CD4-positive, CD25-positive, alpha-beta regulatory T cell (primary cell): ENCODE measurements around the gene EPM2A. TPM values are rescaled to one million over a fixed set of nuclear protein-coding genes. Genes with fewer than 3 reads are reported as not detected.

ENCODE experiments used
- ATAC-seq, 2 donors: fragments of 150-1000 bp; cut with Tn5 transposase; one replicate each; pipeline ENCODE4 v1.10.0; 2021; ENCODE audit warnings: low read depth in 2 of 2, moderate number of reproducible peaks in 2 of 2, moderate library complexity in 1 of 2
- DNase-seq, 3 donors: peaks; one replicate each; pipeline versions ENCODE4 v3.0.0 to v3.0.0-alpha.2; 2012 to 2022; ENCODE audit warnings: mixed read lengths in 1 of 3
- H3K27ac ChIP-seq: one replicate; pipeline ENCODE4 v1.7.0; 2013; ENCODE audit warnings: mild to moderate bottlenecking, low read length; ENCODE audit not compliant: insufficient read depth, poor library complexity, severe bottlenecking
- H3K27me3 ChIP-seq: one replicate; pipeline ENCODE4 v1.7.0; 2013; ENCODE audit warnings: low read length; ENCODE audit not compliant: control insufficient read depth, insufficient read depth
- H3K36me3 ChIP-seq: one replicate; pipeline ENCODE4 v1.7.0; 2013; ENCODE audit warnings: mild to moderate bottlenecking, low read length, moderate library complexity; ENCODE audit not compliant: control insufficient read depth, insufficient read depth
- H3K4me1 ChIP-seq: 2 replicates; pipeline ENCODE4 v1.7.0; 2013; ENCODE audit warnings: mild to moderate bottlenecking, low read length; ENCODE audit not compliant: insufficient read depth, control insufficient read depth, poor library complexity, severe bottlenecking
- H3K4me3 ChIP-seq: one replicate; pipeline ENCODE4 v1.7.0; 2013; ENCODE audit warnings: low read depth, mild to moderate bottlenecking, low read length, moderate library complexity
- H3K9me3 ChIP-seq, 2 experiments: 1 replicate in 1 of 2; 2 replicates in 1 of 2; pipeline ENCODE4 v1.7.0; 2013; ENCODE audit warnings: low read length in 2 of 2, mild to moderate bottlenecking in 1 of 2, moderate library complexity in 1 of 2; ENCODE audit not compliant: control insufficient read depth in 2 of 2
- H3K27ac Mint-ChIP-seq, 3 donors: one replicate each; pipeline ENCODE4 v1.8.0; 2020 to 2022; ENCODE audit warnings: mild to moderate bottlenecking in 3 of 3, mixed read lengths in 3 of 3, moderate library complexity in 2 of 3
- H3K27me3 Mint-ChIP-seq: one replicate; pipeline ENCODE4 v1.8.0; 2022; ENCODE audit warnings: mild to moderate bottlenecking, mixed read lengths
- H3K36me3 Mint-ChIP-seq: one replicate; pipeline ENCODE4 v1.8.0; 2020; ENCODE audit warnings: mixed read lengths
- H3K4me1 Mint-ChIP-seq, 4 donors: one replicate each; pipeline ENCODE4 v1.8.0; 2020 to 2022; ENCODE audit warnings: mixed read lengths in 4 of 4, mild to moderate bottlenecking in 1 of 4
- H3K4me3 Mint-ChIP-seq, 4 donors: one replicate each; pipeline ENCODE4 v1.8.0; 2020 to 2022; ENCODE audit warnings: mild to moderate bottlenecking in 4 of 4, mixed read lengths in 4 of 4, moderate library complexity in 3 of 4
- H3K9me3 Mint-ChIP-seq, 7 donors: one replicate each; pipeline ENCODE4 v1.8.0; 2020 to 2022; ENCODE audit warnings: mixed read lengths in 7 of 7, mild to moderate bottlenecking in 3 of 7, moderate library complexity in 2 of 7
- polyA plus RNA-seq, 4 donors: library from polyadenylated mRNA; unstranded; fragments of 300-500 nt; fragmentation: Illumina TruSeq; gene quantifications; one replicate each; pipeline ENCODE4 v1.2.3, GENCODE V29; 2021
- total RNA-seq: library from RNA; stranded (reverse); gene quantifications from one replicate; pipeline ENCODE4 v1.2.3, GENCODE V29; 2022

Gene EPM2A
- total and polyA plus RNA-seq, 5 donors from 2014 or later, result 5.1 to 6.8 (median 5.6) TPM

DNA sequence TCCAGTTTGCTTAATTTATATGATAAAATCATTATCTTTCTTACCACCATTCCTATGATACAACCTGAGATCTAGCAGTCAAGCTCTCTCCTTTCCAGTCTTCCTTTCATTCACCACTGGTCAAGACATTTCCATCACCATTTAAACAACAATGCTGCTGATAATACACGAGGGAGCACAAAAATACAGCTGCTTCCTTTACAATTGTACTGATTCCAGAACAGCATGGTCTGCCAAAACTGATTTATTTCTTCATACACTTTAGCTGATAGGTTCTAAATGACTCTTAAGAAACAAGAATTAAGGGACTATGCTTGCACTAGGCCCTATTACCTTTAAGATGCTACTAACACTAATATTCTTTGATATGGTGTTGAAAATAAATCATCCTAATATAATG, 65.0 kb downstream of the EPM2A start:
- peaks cover 39% of the 10 kb centered on the region for H3K36me3 Mint-ChIP-seq
- H3K36me3 ChIP-seq, result no peaks in the 10 kb centered on the region
- no peak overlapping the region for H3K4me3 Mint-ChIP-seq
- no peaks in the 10 kb centered on the region for H3K4me1 Mint-ChIP-seq
- H3K4me1 ChIP-seq, result no peaks in the 10 kb centered on the region
- no peak overlapping the region for H3K4me3 ChIP-seq
- H3K27me3 ChIP-seq, result no peaks in the 10 kb centered on the region
- no peak overlapping the region for H3K27ac Mint-ChIP-seq
- H3K27ac ChIP-seq, result no peak overlapping the region
- DNase-seq (no peak), ATAC-seq (no peak)
- H3K9me3 Mint-ChIP-seq, result peaks cover 0 to 7% (median 1%) of the 10 kb centered on the region in 7 donors
- no peaks in the 10 kb centered on the region for H3K27me3 Mint-ChIP-seq
- no peaks in the 10 kb centered on the region for H3K9me3 ChIP-seq

DNA sequence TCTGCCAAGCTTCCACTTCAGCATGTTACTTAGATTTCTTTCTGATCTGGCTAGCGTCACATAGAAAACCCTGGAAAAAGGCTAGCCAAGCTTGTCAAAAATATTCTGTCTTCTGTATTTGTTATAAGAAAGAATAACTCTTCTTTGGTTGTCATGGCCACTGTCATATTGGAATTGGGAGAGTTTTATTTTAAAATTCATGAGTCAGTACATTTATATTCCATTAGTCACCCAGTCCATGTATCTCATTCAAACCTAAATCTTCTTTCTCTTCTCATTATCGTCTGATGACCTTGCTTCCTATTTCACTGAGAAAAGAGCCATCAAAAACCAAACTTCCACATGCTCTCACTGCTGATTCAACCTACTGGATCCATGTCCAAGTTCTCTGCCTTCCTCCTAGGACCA, 65.7 kb downstream of the EPM2A start:
- no peak for ATAC-seq
- Histone ChIP-seq H3K27ac (no peak overlapping the region), H3K4me3 (no peak overlapping the region), H3K4me1 (no peaks in the 10 kb centered on the region), H3K27me3 (no peaks in the 10 kb centered on the region), H3K9me3 (no peaks in the 10 kb centered on the region), H3K36me3 (no peaks in the 10 kb centered on the region)
- no peaks in the 10 kb centered on the region for H3K4me1 Mint-ChIP-seq
- peaks cover 0 to 4% (median 1%) of the 10 kb centered on the region in 7 donors for H3K9me3 Mint-ChIP-seq
- H3K27ac Mint-ChIP-seq, result no peak overlapping the region
- no peak for DNase-seq
- no peaks in the 10 kb centered on the region for H3K27me3 Mint-ChIP-seq
- H3K36me3 Mint-ChIP-seq, result peaks cover 34% of the 10 kb centered on the region
- no peak overlapping the region for H3K4me3 Mint-ChIP-seq

DNA sequence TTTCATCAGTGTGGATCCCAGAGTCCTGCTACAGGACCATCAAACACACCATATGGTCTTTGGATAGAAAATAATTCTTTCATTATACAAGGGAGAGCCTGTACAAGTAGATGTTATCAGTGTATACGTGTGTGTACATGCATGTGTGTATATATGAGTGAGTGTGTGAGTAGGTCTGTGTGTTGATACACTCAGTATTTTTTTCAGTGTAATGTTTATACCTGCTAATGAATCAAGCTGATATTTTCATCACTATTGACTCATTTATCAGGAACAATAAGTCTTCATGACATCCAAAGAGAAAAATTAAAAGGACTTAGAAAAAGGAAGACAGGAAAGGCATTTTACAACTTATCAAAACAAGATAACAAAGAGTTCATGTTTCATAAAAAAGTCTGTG, 66.5 kb downstream of the EPM2A start:
- Mint-ChIP-seq H3K36me3 (peaks cover 31% of the 10 kb centered on the region), H3K27me3 (no peaks in the 10 kb centered on the region), H3K9me3 (peaks cover 0 to 2% (median 1%) of the 10 kb centered on the region in 7 donors), H3K27ac (no peak overlapping the region), H3K4me1 (no peaks in the 10 kb centered on the region), H3K4me3 (no peak overlapping the region)
- Histone ChIP-seq H3K4me1 (no peaks in the 10 kb centered on the region), H3K36me3 (no peaks in the 10 kb centered on the region), H3K27ac (no peak overlapping the region), H3K27me3 (no peaks in the 10 kb centered on the region), H3K9me3 (no peaks in the 10 kb centered on the region), H3K4me3 (no peak overlapping the region)
- no peak for DNase-seq
- ATAC-seq, result no peak

DNA sequence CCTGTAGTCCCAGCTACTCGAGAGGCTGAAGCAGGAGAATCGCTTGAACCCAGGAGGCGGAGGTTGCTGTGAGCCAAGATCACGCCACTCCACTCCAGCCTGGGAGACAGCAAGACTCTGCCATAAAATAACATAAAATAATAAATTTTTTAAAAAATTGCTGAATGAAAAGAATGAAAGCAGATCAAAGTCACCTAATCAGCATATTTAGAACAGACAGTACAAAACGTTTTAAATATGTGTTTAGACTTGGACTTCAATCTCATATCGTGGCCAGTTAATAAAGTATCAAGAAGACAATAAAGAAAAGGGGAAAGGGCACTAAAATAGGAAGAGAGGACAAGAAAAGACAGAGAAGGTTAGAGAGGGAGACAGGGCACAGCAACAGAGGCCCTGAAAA, 74.6 kb downstream of the EPM2A start:
- Histone ChIP-seq H3K27me3 (no peaks in the 10 kb centered on the region), H3K4me1 (no peaks in the 10 kb centered on the region), H3K27ac (no peak overlapping the region), H3K36me3 (no peaks in the 10 kb centered on the region), H3K9me3 (no peaks in the 10 kb centered on the region), H3K4me3 (no peak overlapping the region)
- DNase-seq (no peak), ATAC-seq (no peak)
- Mint-ChIP-seq H3K27ac (no peak overlapping the region), H3K27me3 (peaks cover 4% of the 10 kb centered on the region), H3K4me3 (no peak overlapping the region), H3K4me1 (peaks cover 0 to 9% (median 1%) of the 10 kb centered on the region in 4 donors), H3K9me3 (peaks cover 0 to 4% (median 0%) of the 10 kb centered on the region in 7 donors), H3K36me3 (peaks cover 4% of the 10 kb centered on the region)

DNA sequence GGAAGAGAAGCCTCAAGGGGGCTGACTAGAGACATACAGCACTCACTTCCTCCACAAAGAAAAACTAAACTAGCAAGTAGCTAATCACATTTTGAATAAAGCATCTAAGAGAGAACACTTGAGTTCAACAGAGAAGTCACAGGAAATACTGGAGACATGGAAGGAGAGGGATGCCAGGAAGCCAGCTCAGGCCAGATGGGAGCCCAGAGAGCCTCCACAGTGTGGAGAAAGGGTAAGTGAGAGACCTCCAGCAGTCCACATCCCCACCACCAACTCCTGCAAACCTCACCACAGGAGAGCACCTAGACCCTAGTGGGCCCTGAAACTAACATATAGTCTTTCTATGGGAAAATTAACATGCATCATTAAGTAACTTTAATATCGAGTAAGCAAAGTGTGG, 79.2 kb downstream of the EPM2A start:
- Mint-ChIP-seq H3K27ac (peak overlapping the region in 1 of 3 donors; percentile 81), H3K4me1 (peaks cover 0 to 9% (median 0%) of the 10 kb centered on the region in 4 donors), H3K4me3 (no peak overlapping the region), H3K36me3 (no peaks in the 10 kb centered on the region), H3K9me3 (no peaks in the 10 kb centered on the region), H3K27me3 (peaks cover 4% of the 10 kb centered on the region)
- no peak for DNase-seq
- H3K4me3 ChIP-seq, result no peak overlapping the region
- no peak for ATAC-seq
- H3K27ac ChIP-seq, result no peak overlapping the region
- H3K9me3 ChIP-seq, result no peaks in the 10 kb centered on the region
- no peaks in the 10 kb centered on the region for H3K27me3 ChIP-seq
- no peaks in the 10 kb centered on the region for H3K36me3 ChIP-seq
- no peaks in the 10 kb centered on the region for H3K4me1 ChIP-seq

DNA sequence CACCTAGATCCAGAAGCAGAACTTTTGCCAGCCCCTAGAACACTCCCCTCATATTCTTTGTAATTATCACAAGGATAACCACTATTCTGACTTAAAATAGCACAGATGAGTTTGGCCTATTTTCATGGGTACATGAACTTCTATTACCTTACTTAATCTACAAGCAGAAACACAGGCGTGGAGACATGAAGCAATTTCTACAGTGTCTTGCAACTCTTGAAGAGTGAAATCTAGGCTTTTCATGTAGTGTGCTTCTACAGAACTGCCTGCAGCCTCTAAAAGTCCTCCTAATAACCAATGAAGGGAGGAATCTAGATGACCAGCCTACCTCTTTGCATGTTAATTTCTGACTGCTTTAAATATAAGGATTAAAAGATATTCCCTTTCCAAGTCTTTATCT, 82.7 kb downstream of the EPM2A start:
- H3K27me3 Mint-ChIP-seq, result peaks cover 4% of the 10 kb centered on the region
- H3K4me1 ChIP-seq, result no peaks in the 10 kb centered on the region
- no peak overlapping the region for H3K27ac Mint-ChIP-seq
- no peaks in the 10 kb centered on the region for H3K9me3 Mint-ChIP-seq
- H3K4me1 Mint-ChIP-seq, result peaks cover 0 to 9% (median 0%) of the 10 kb centered on the region in 4 donors
- no peak overlapping the region for H3K4me3 Mint-ChIP-seq
- no peaks in the 10 kb centered on the region for H3K36me3 Mint-ChIP-seq
- H3K27ac ChIP-seq, result no peak overlapping the region
- H3K27me3 ChIP-seq, result no peaks in the 10 kb centered on the region
- H3K9me3 ChIP-seq, result no peaks in the 10 kb centered on the region
- H3K36me3 ChIP-seq, result no peaks in the 10 kb centered on the region
- H3K4me3 ChIP-seq, result no peak overlapping the region
- no peak for ATAC-seq
- no peak for DNase-seq

DNA sequence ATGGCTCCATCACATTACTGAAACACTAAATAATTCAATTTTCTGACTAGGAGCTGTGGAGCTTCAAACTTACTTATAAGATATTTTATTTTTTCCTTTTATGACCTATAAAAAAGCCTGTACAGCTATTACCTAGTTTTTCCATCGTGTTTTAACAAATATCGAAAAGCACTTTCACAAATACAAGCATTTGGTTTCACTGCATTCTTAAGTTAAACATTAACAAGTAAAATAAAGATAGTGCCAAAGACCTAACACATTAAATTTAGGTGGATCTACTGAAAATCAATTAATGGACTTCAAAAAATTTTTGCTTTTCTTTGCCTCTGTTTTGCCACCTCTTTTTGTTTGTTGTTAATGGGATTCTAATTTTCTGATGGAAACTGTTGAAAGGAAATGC, 83.3 kb downstream of the EPM2A start:
- Histone ChIP-seq H3K27me3 (no peaks in the 10 kb centered on the region), H3K36me3 (no peaks in the 10 kb centered on the region), H3K4me1 (no peaks in the 10 kb centered on the region), H3K27ac (no peak overlapping the region), H3K9me3 (no peaks in the 10 kb centered on the region), H3K4me3 (no peak overlapping the region)
- DNase-seq, result no peak
- Mint-ChIP-seq H3K27ac (no peak overlapping the region), H3K36me3 (no peaks in the 10 kb centered on the region), H3K27me3 (peaks cover 4% of the 10 kb centered on the region), H3K9me3 (no peaks in the 10 kb centered on the region), H3K4me1 (peaks cover 0 to 9% (median 0%) of the 10 kb centered on the region in 4 donors), H3K4me3 (no peak overlapping the region)
- ATAC-seq, result no peak

DNA sequence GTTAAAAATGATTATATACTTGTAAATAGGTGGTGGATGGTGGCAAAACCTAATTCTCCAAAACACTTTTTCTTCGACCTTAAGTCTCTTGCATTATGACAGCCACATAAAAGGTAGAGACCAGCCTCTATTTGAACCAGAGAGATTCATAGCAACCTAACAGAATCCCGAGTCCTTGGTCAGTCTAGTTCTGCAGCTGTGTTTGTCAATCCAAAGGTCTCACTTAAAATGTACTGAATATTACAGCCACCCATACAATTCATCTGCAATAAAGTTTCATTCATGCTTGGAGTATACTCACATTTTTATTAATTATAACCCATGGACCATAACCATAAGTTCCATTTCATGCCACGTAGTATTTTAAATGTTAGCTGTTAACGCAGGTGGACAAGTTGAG, 87.2 kb downstream of the EPM2A start:
- peaks cover 0 to 1% (median 0%) of the 10 kb centered on the region in 7 donors for H3K9me3 Mint-ChIP-seq

More for the DNA sequence above, 87.2 kb downstream of the EPM2A start:
- no peaks in the 10 kb centered on the region for H3K9me3 ChIP-seq
- no peak overlapping the region for H3K4me3 Mint-ChIP-seq
- ATAC-seq, result no peak
- DNase-seq, result no peak
- H3K4me1 ChIP-seq, result no peaks in the 10 kb centered on the region
- no peak overlapping the region for H3K27ac Mint-ChIP-seq
- no peaks in the 10 kb centered on the region for H3K27me3 Mint-ChIP-seq
- H3K4me1 Mint-ChIP-seq, result no peaks in the 10 kb centered on the region
- H3K36me3 ChIP-seq, result no peaks in the 10 kb centered on the region
- H3K4me3 ChIP-seq, result no peak overlapping the region
- no peaks in the 10 kb centered on the region for H3K27me3 ChIP-seq
- H3K36me3 Mint-ChIP-seq, result no peaks in the 10 kb centered on the region
- H3K27ac ChIP-seq, result no peak overlapping the region
